IMR-90 (cell line): Measurements from ENCODE around the gene CD93. TPM values are rescaled to one million over a fixed set of nuclear protein-coding genes. Genes with fewer than 3 reads are reported as not detected.

Source experiments
- ATAC-seq: fragments of 200-7000 bp; cut with Tn5 transposase; 2 replicates; pipeline ENCODE4 v1.9.1; 2020; ENCODE audit warnings: low read depth, mild to moderate bottlenecking, moderate library complexity
- BruUV-seq: library from RNA; stranded (reverse); fragments of 400-500 nt; replicated peaks from 2 replicates; lab custom pipeline; 2021; lab: Mats Ljungman, UMichigan
- CTCF ChIA-PET: fragments of 300-600 bp; formaldehyde crosslinking; extraction: SDS; loops from one replicate; lab custom pipeline; 2021; ENCODE audit warnings: antibody characterized with exemption; lab: Yijun Ruan, JAX
- POLR2A ChIA-PET: fragments of 300-600 bp; sonication (Branson Sonifier 250); formaldehyde crosslinking; loops from one replicate; lab custom pipeline; 2022; ENCODE audit warnings: antibody characterized with exemption; ENCODE audit not compliant: unreplicated experiment; lab: Charles Lee
- DNase-seq: peaks from one replicate; pipeline ENCODE4 v3.0.0; 2013
- H2AFZ ChIP-seq: replicated peaks from 2 replicates; pipeline ENCODE3; 2013; ENCODE audit warnings: low read length, mild to moderate bottlenecking; ENCODE audit not compliant: poor library complexity
- H2AK5ac ChIP-seq: 2 replicates; pipeline ENCODE4 v1.6.1; 2013; ENCODE audit warnings: low read depth, low read length, inconsistent platforms
- H2AK9ac ChIP-seq: replicated peaks from 2 replicates; pipeline ENCODE3; 2013; ENCODE audit warnings: mild to moderate bottlenecking, low read depth, low read length, moderate library complexity; ENCODE audit not compliant: poor library complexity
- H2BK120ac ChIP-seq: 2 replicates; pipeline ENCODE4 v1.6.1; 2013; ENCODE audit warnings: low read depth, low read length, inconsistent platforms
- H2BK15ac ChIP-seq: 3 replicates; pipeline ENCODE4 v1.6.1; 2013; ENCODE audit warnings: low read depth, low read length, inconsistent platforms
- H2BK20ac ChIP-seq: 2 replicates; pipeline ENCODE4 v1.6.1; 2013; ENCODE audit warnings: low read depth, mild to moderate bottlenecking, inconsistent platforms, low read length, moderate library complexity
- H2BK5ac ChIP-seq: 2 replicates; pipeline ENCODE4 v1.6.1; 2013; ENCODE audit warnings: mild to moderate bottlenecking, low read depth, low read length, inconsistent platforms; ENCODE audit not compliant: poor library complexity, severe bottlenecking
- H3K14ac ChIP-seq: replicated peaks from 2 replicates; pipeline ENCODE4 v1.6.1; 2013; ENCODE audit warnings: low read depth, low read length, inconsistent platforms
- H3K18ac ChIP-seq: 2 replicates; pipeline ENCODE4 v1.6.1; 2013; ENCODE audit warnings: low read depth, low read length, control low read depth
- H3K23ac ChIP-seq: 2 replicates; pipeline ENCODE4 v1.6.1; 2013; ENCODE audit warnings: low read depth, low read length, inconsistent platforms
- H3K27ac ChIP-seq: 2 replicates; pipeline ENCODE4 v1.5.1; 2013; ENCODE audit warnings: mild to moderate bottlenecking, control low read depth, low read length; ENCODE audit not compliant: insufficient read depth
- H3K27me3 ChIP-seq: 2 replicates; pipeline ENCODE4 v1.6.1; 2013; ENCODE audit warnings: low read length; ENCODE audit not compliant: control insufficient read depth, insufficient read depth
- H3K36me3 ChIP-seq: 2 replicates; pipeline ENCODE4 v1.6.1; 2013; ENCODE audit warnings: low read length, mixed read lengths; ENCODE audit not compliant: control insufficient read depth, insufficient read depth
- H3K4ac ChIP-seq: 2 replicates; pipeline ENCODE4 v1.6.1; 2013; ENCODE audit warnings: low read depth, low read length, inconsistent platforms
- H3K4me1 ChIP-seq: 2 replicates; pipeline ENCODE4 v1.6.1; 2013; ENCODE audit warnings: low read length, mixed read lengths; ENCODE audit not compliant: control insufficient read depth, insufficient read depth
- H3K4me2 ChIP-seq: 2 replicates; pipeline ENCODE4 v1.6.1; 2013; ENCODE audit warnings: low read depth, mild to moderate bottlenecking, control low read depth, low read length, moderate library complexity
- H3K4me3 ChIP-seq: 2 replicates; pipeline ENCODE4 v1.5.1; 2013; ENCODE audit warnings: low read depth, mild to moderate bottlenecking, control low read depth, low read length, moderate library complexity; ENCODE audit not compliant: insufficient read depth
- H3K56ac ChIP-seq: 2 replicates; pipeline ENCODE4 v1.6.1; 2013; ENCODE audit warnings: low read length, inconsistent platforms; ENCODE audit not compliant: insufficient read depth; ENCODE audit errors: extremely low read depth
- H3K79me1 ChIP-seq, 2 experiments: 2 replicates each; pipeline ENCODE4 v1.6.1; 2013; ENCODE audit warnings: low read length in 2 of 2, inconsistent platforms in 1 of 2, low read depth in 1 of 2
- H3K9ac ChIP-seq: 2 replicates; pipeline ENCODE4 v1.6.1; 2013; ENCODE audit warnings: low read depth, low read length, control low read depth
- H3K9me1 ChIP-seq: 2 replicates; pipeline ENCODE4 v1.6.1; 2013; ENCODE audit warnings: low read length, inconsistent platforms; ENCODE audit not compliant: insufficient read depth
- H3K9me3 ChIP-seq: 2 replicates; pipeline ENCODE4 v1.6.1; 2013; ENCODE audit warnings: low read length; ENCODE audit not compliant: control insufficient read depth, insufficient read depth
- H4K20me1 ChIP-seq: 2 replicates; pipeline ENCODE4 v1.6.1; 2013; ENCODE audit warnings: low read length, inconsistent platforms; ENCODE audit not compliant: insufficient read depth
- H4K5ac ChIP-seq: 2 replicates; pipeline ENCODE4 v1.6.1; 2013; ENCODE audit warnings: mild to moderate bottlenecking, low read depth, low read length, control low read depth
- H4K8ac ChIP-seq, 2 experiments: 2 replicates each; pipeline ENCODE4 v1.6.1; 2013; ENCODE audit warnings: low read depth in 2 of 2, low read length in 2 of 2, control low read depth in 1 of 2, inconsistent platforms in 1 of 2
- H4K91ac ChIP-seq: 2 replicates; pipeline ENCODE4 v1.6.1; 2013; ENCODE audit warnings: low read depth, low read length, inconsistent platforms; ENCODE audit not compliant: insufficient read depth
- BHLHE40 ChIP-seq: fragments of 150-350 bp; IDR thresholded peaks from 2 replicates; pipeline ENCODE4 v1.6.1; 2016; ENCODE audit warnings: mild to moderate bottlenecking, low read depth, low read length
- CEBPB ChIP-seq: IDR thresholded peaks from 2 replicates; pipeline ENCODE4 v1.6.1; 2012; ENCODE audit warnings: low read depth, low read length, improper control_type of control experiment
- CHD1 ChIP-seq: IDR thresholded peaks from 2 replicates; pipeline ENCODE4 v1.6.1; 2012; ENCODE audit warnings: low read depth, low read length, improper control_type of control experiment
- CTCF ChIP-seq: conservative IDR thresholded peaks from 2 replicates; pipeline ENCODE4 v1.5.1; 2012; ENCODE audit warnings: mild to moderate bottlenecking, low read depth, low read length, improper control_type of control experiment
- MAZ ChIP-seq: IDR thresholded peaks from 2 replicates; pipeline ENCODE4 v1.6.1; 2012; ENCODE audit warnings: low read depth, mild to moderate bottlenecking, low read length, improper control_type of control experiment, moderate library complexity, borderline replicate concordance
- MXI1 ChIP-seq: IDR thresholded peaks from 2 replicates; pipeline ENCODE4 v1.6.1; 2012; ENCODE audit warnings: low read depth, mild to moderate bottlenecking, low read length, moderate library complexity, borderline replicate concordance
- NFE2L2 ChIP-seq: fragments of 150-350 bp; IDR thresholded peaks from 2 replicates; pipeline ENCODE4 v1.6.1; 2016; ENCODE audit warnings: low read depth, mild to moderate bottlenecking, low read length
- POLR2A ChIP-seq: IDR thresholded peaks from 2 replicates; pipeline ENCODE4 v1.6.1; 2012; ENCODE audit warnings: mild to moderate bottlenecking, low read depth, low read length
- RAD21 ChIP-seq: IDR thresholded peaks from 2 replicates; pipeline ENCODE4 v1.6.1; 2012; ENCODE audit warnings: low read length, improper control_type of control experiment
- RCOR1 ChIP-seq: IDR thresholded peaks from 2 replicates; pipeline ENCODE4 v1.6.1; 2012; ENCODE audit warnings: mild to moderate bottlenecking, low read length, improper control_type of control experiment; ENCODE audit not compliant: insufficient replicate concordance
- RFX5 ChIP-seq: IDR thresholded peaks from 2 replicates; pipeline ENCODE4 v1.8.0; 2012; ENCODE audit warnings: low read depth, mild to moderate bottlenecking, low read length, moderate library complexity
- WGBS, 2 experiments: methylation state at CpG; one replicate each; pipeline versions ENCODE4 v1.1.5 to v1.1.7; 2013; ENCODE audit warnings: missing lambda C conversion rate in 2 of 2; ENCODE audit not compliant: insufficient read length in 1 of 2; ENCODE audit errors: extremely low coverage in 2 of 2; 5-methylcytosine and 5-hydroxymethylcytosine counted together
- dilution Hi-C: fragments of 300-500 bp; cut with HindIII; formaldehyde crosslinking; loops from one replicate; pipeline ENCODE4 v1.14.3; 2018; ENCODE audit warnings: low sequenced_read_pairs; ENCODE audit not compliant: unreplicated experiment
- in situ Hi-C: fragments of 300-500 bp; cut with MboI; formaldehyde crosslinking; loops from 3 replicates; pipeline ENCODE4 v1.14.3; 2019; ENCODE audit warnings: low sequenced_read_pairs, inconsistent platforms, mixed read lengths
- intact Hi-C: fragments of 100-400 bp; cut with micrococcal nuclease; formaldehyde crosslinking; loops from 2 replicates; pipeline ENCODE4 v1.10.0; 2022
- polyA plus RNA-seq, 3 experiments: library from polyadenylated mRNA; depleted of rRNA; stranded (reverse); fragments of >200 nt; gene quantifications; 2 replicates each; pipeline ENCODE4 v1.2.3, GENCODE V29; 2012; ENCODE audit warnings: low replicate concordance in 1 of 3
- total RNA-seq: library from RNA; depleted of rRNA; stranded (reverse); fragments of >200 nt; gene quantifications from 2 replicates; pipeline ENCODE4 v1.2.3, GENCODE V29; 2012
- TF ChIP-seq, protein P1 (sequence below): fragments of 150-350 bp; IDR thresholded peaks from 2 replicates; pipeline ENCODE4 v1.6.1; 2017; ENCODE audit warnings: mild to moderate bottlenecking, antibody characterized with exemption, low read length, low read depth

CD93 gene
- total and polyA plus RNA-seq, 2 of the 4 experiments (the other 2 are of a cell fraction): under 0.01 to 0.02 TPM

- H3K18ac ChIP-seq: no peak overlapping the region
- no peak overlapping the region for H2BK120ac ChIP-seq
- ChIA-PET CTCF (no interaction called here), POLR2A (no interaction called here)
- no CpG with 5 or more reads among the region's 5 CpGs for WGBS, 2 experiments
- H2AK9ac ChIP-seq: no peak overlapping the region
- no peak for ATAC-seq
- no peak overlapping the region for H3K23ac ChIP-seq
- no peak overlapping the region for H2BK5ac ChIP-seq
- no peak overlapping the region for H4K91ac ChIP-seq
- H3K27me3 ChIP-seq: peaks cover 36% of the 10 kb centered on the region
- H2BK20ac ChIP-seq: no peak overlapping the region
- TF ChIP-seq RFX5: no peak
- TF ChIP-seq MXI1: no peak
- TF ChIP-seq CTCF: no peak
- TF ChIP-seq BHLHE40: no peak
- TF ChIP-seq, protein P1, sequence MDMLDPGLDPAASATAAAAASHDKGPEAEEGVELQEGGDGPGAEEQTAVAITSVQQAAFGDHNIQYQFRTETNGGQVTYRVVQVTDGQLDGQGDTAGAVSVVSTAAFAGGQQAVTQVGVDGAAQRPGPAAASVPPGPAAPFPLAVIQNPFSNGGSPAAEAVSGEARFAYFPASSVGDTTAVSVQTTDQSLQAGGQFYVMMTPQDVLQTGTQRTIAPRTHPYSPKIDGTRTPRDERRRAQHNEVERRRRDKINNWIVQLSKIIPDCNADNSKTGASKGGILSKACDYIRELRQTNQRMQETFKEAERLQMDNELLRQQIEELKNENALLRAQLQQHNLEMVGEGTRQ: no peak
- no peak for TF ChIP-seq RAD21
- TF ChIP-seq MAZ: no peak
- no peak for TF ChIP-seq RCOR1
- no peak for TF ChIP-seq CEBPB
- TF ChIP-seq NFE2L2: no peak
- no peak for TF ChIP-seq POLR2A
- TF ChIP-seq CHD1: no peak
- H4K5ac ChIP-seq: no peak overlapping the region
- H3K14ac ChIP-seq: no peak overlapping the region
- no peak overlapping the region for H4K8ac ChIP-seq
- no peak for DNase-seq
- H3K27ac ChIP-seq: no peak overlapping the region
- no peak overlapping the region for H3K4ac ChIP-seq
- H3K4me1 ChIP-seq: no peaks in the 10 kb centered on the region
- no peak overlapping the region for H2AFZ ChIP-seq
- no peak overlapping the region for H2BK15ac ChIP-seq
- H2AK5ac ChIP-seq: no peak overlapping the region
- no peak overlapping the region for H3K4me3 ChIP-seq
- no peaks in the 10 kb centered on the region for H3K79me1 ChIP-seq
- intact Hi-C loops: no loop called here
- H4K20me1 ChIP-seq: no peaks in the 10 kb centered on the region
- no peak overlapping the region for H3K9ac ChIP-seq
- no peak overlapping the region for H3K4me2 ChIP-seq
- no peaks in the 10 kb centered on the region for H3K9me1 ChIP-seq
- no peak overlapping the region for H3K56ac ChIP-seq
- BruUV-seq: no TSS peak
- dilution Hi-C loops: no loop called here
- no peaks in the 10 kb centered on the region for H3K9me3 ChIP-seq
- no peaks in the 10 kb centered on the region for H3K36me3 ChIP-seq
- in situ Hi-C loops: loop anchor here (25.0 kb wide), 1 partner anchor 109 kb away; no protein-coding TSS in a partner anchor
These were observed 7.6 kb downstream of the CD93 start for GRCh38 chr20:23078351-23079015.
